Measurements from ENCODE around the gene AMOT. TPM values are rescaled to one million over a fixed set of nuclear protein-coding genes. Genes with fewer than 3 reads are reported as not detected.

The AMOT gene
- total and polyA plus RNA-seq, 10 of the 15 experiments (the other 5 are each of a cell fraction or from before 2014, with no cell fraction given): 0.92 to 14.5 (median 2.9) TPM

DNA sequence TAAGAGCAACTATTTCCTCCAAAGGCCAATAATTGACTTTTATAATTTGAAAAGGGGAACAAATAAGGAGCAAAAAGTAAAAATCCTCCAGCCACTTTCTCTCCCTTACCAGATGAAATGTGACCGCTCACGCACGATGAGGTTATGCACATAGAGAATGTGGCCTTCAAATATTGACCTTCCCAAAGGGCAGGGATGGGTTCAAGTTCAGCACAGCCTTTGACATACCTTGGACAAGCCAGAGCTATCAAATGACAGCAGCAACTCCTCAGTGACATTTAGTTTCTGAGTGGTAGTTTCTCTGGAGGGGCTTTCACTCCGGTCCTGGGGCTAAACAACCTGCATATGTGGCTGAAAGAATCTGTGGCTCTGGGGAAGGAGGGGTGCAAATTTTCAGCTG is 50.7 kb downstream of the AMOT start:
- Histone ChIP-seq H3K36me3 (ENCODE audit: control insufficient read depth in 2 of 2, insufficient read depth in 2 of 2, low read length in 1 of 2) (no peaks in the 10 kb centered on the region), H3K79me2 (ENCODE audit: control insufficient read depth, insufficient read depth, low read length) (no peaks in the 10 kb centered on the region), H3K27me3 (replicated peaks in 1 of 2; ENCODE audit: control insufficient read depth in 2 of 2, insufficient read depth in 2 of 2, low read length in 1 of 2) (no peaks in the 10 kb centered on the region), H3K9ac (ENCODE audit: control insufficient read depth, insufficient read depth, low read length) (no peak overlapping the region), H3K4me3 (no peak overlapping the region), H3K27ac (ENCODE audit: control insufficient read depth, insufficient read depth) (no peak overlapping the region), H4K20me1 (ENCODE audit: control insufficient read depth, insufficient read depth) (no peaks in the 10 kb centered on the region), H2AFZ (ENCODE audit: control insufficient read depth, low read depth, low read length) (no peak overlapping the region), H3K4me1 (ENCODE audit: control insufficient read depth, insufficient read depth, low read length) (no peaks in the 10 kb centered on the region), H3K9me3 (replicated peaks; ENCODE audit: control insufficient read depth, insufficient read depth, low read length) (no peaks in the 10 kb centered on the region), H3K4me2 (ENCODE audit: control insufficient read depth, insufficient read depth) (no peak overlapping the region)
- ATAC-seq (no peak), FAIRE-seq (no peak), DNase-seq (ENCODE audit: low read depth, low spot score) (no peak)
- POLR2A ChIA-PET: no interaction called here
- intact Hi-C loops (cut with micrococcal nuclease; ENCODE audit: unreplicated experiment) (no loop called here), in situ Hi-C loops (cut with MboI) (no loop called here)
- no TSS peak for BruUV-seq (replicated peaks)
- RAD21 ChIA-PET (ENCODE audit: unreplicated experiment): no interaction called here
- no peak for TF ChIP-seq SUZ12 (IDR thresholded peaks at IDR 0.05; ENCODE audit: unreplicated experiment)
- TF ChIP-seq, protein P1, sequence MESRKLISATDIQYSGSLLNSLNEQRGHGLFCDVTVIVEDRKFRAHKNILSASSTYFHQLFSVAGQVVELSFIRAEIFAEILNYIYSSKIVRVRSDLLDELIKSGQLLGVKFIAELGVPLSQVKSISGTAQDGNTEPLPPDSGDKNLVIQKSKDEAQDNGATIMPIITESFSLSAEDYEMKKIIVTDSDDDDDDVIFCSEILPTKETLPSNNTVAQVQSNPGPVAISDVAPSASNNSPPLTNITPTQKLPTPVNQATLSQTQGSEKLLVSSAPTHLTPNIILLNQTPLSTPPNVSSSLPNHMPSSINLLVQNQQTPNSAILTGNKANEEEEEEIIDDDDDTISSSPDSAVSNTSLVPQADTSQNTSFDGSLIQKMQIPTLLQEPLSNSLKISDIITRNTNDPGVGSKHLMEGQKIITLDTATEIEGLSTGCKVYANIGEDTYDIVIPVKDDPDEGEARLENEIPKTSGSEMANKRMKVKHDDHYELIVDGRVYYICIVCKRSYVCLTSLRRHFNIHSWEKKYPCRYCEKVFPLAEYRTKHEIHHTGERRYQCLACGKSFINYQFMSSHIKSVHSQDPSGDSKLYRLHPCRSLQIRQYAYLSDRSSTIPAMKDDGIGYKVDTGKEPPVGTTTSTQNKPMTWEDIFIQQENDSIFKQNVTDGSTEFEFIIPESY (IDR thresholded peaks at IDR 0.05): no peak
- TF ChIP-seq NFXL1 (IDR thresholded peaks at IDR 0.05; ENCODE audit: borderline replicate concordance): no peak
- TF ChIP-seq, protein P2, sequence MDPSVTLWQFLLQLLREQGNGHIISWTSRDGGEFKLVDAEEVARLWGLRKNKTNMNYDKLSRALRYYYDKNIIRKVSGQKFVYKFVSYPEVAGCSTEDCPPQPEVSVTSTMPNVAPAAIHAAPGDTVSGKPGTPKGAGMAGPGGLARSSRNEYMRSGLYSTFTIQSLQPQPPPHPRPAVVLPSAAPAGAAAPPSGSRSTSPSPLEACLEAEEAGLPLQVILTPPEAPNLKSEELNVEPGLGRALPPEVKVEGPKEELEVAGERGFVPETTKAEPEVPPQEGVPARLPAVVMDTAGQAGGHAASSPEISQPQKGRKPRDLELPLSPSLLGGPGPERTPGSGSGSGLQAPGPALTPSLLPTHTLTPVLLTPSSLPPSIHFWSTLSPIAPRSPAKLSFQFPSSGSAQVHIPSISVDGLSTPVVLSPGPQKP (IDR thresholded peaks at IDR 0.05; ENCODE audit: low read depth, low read length): no peak
- TF ChIP-seq ZNF207 (IDR thresholded peaks at IDR 0.05; ENCODE audit: borderline replicate concordance): no peak
- no peak for TF ChIP-seq RAD51 (IDR thresholded peaks at IDR 0.05)
- TF ChIP-seq GABPA (IDR thresholded peaks at IDR 0.05; ENCODE audit: low read depth): no peak
- TF ChIP-seq, protein P3, sequence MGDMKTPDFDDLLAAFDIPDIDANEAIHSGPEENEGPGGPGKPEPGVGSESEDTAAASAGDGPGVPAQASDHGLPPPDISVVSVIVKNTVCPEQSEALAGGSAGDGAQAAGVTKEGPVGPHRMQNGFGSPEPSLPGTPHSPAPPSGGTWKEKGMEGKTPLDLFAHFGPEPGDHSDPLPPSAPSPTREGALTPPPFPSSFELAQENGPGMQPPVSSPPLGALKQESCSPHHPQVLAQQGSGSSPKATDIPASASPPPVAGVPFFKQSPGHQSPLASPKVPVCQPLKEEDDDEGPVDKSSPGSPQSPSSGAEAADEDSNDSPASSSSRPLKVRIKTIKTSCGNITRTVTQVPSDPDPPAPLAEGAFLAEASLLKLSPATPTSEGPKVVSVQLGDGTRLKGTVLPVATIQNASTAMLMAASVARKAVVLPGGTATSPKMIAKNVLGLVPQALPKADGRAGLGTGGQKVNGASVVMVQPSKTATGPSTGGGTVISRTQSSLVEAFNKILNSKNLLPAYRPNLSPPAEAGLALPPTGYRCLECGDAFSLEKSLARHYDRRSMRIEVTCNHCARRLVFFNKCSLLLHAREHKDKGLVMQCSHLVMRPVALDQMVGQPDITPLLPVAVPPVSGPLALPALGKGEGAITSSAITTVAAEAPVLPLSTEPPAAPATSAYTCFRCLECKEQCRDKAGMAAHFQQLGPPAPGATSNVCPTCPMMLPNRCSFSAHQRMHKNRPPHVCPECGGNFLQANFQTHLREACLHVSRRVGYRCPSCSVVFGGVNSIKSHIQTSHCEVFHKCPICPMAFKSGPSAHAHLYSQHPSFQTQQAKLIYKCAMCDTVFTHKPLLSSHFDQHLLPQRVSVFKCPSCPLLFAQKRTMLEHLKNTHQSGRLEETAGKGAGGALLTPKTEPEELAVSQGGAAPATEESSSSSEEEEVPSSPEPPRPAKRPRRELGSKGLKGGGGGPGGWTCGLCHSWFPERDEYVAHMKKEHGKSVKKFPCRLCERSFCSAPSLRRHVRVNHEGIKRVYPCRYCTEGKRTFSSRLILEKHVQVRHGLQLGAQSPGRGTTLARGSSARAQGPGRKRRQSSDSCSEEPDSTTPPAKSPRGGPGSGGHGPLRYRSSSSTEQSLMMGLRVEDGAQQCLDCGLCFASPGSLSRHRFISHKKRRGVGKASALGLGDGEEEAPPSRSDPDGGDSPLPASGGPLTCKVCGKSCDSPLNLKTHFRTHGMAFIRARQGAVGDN (IDR thresholded peaks at IDR 0.05): no peak
- TF ChIP-seq ATF7 (IDR thresholded peaks at IDR 0.05; ENCODE audit: low read depth): no peak
- TF ChIP-seq SMC3 (IDR thresholded peaks at IDR 0.05; ENCODE audit: borderline replicate concordance, low read length): no peak
- 66% methylated on average over 4 of the region's 4 CpGs for WGBS (ENCODE audit: insufficient coverage, insufficient replicate concordance, low lambda C conversion rate, missing lambda C conversion rate)
- CTCF ChIA-PET: interaction anchor here (1.7 kb wide), 1 partner anchor 14 kb away, joined by 4 read pairs; no protein-coding TSS in a partner anchor
- SMC1A ChIA-PET (ENCODE audit: uncharacterized antibody, unreplicated experiment): no interaction called here
